ENCODE data around the gene TPI1.

DNA sequence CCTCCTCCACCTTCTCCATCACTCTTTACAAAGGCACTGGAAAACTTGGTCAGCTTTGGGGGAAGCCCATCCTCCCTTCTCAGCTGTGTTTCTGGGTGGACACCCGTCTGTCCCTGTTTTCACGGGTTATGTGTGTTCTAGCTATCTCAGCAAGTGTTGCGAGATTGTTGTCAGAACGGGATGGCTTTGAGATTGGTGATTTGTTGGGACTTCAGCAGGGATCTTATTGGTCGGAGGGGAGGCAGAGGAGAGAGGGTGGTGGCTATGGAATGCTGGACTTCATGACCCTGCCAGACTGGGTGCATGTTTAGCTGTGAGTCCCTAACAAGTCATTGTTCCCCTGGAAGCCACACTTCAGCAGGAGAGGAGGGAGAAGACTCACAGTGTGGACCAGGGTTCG lies 13.3 kb upstream of the TPI1 start:
- TF ChIP-seq CTCF (IDR thresholded peaks at IDR 0.05; ENCODE audit: poor library complexity) (no peak), EZH2phosphoT487 (IDR thresholded peaks at IDR 0.05; ENCODE audit: low read depth, severe bottlenecking, unreplicated experiment) (no peak)

Measured in hepatocyte (in vitro differentiated cells).